Measurements from ENCODE around the gene CAMTA1.

The CAMTA1 gene

DNA sequence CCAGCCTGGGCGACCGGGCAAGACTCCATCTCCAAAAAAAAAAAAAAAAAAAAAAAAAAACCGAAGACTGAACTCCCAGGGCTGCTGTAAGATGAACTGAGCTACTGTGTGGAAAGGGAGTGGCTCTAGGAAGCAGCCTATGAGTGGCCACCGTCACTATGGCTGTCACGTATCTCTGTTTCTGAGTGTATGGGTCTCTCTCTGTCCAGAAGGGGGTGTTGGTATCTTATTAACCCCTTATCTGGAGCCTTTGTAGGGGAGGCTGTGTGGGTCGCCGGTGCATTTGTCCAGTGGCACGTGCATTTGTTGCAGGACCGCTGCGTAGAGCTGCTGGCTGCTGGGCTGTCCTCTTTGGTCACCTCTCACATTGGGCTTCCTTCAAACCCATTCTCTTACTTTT is 326.6 kb downstream of the CAMTA1 start:
- TF ChIP-seq, protein P1, sequence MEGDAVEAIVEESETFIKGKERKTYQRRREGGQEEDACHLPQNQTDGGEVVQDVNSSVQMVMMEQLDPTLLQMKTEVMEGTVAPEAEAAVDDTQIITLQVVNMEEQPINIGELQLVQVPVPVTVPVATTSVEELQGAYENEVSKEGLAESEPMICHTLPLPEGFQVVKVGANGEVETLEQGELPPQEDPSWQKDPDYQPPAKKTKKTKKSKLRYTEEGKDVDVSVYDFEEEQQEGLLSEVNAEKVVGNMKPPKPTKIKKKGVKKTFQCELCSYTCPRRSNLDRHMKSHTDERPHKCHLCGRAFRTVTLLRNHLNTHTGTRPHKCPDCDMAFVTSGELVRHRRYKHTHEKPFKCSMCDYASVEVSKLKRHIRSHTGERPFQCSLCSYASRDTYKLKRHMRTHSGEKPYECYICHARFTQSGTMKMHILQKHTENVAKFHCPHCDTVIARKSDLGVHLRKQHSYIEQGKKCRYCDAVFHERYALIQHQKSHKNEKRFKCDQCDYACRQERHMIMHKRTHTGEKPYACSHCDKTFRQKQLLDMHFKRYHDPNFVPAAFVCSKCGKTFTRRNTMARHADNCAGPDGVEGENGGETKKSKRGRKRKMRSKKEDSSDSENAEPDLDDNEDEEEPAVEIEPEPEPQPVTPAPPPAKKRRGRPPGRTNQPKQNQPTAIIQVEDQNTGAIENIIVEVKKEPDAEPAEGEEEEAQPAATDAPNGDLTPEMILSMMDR (IDR thresholded peaks at IDR 0.05; ENCODE audit: poor library complexity, severe bottlenecking) = no peak
- H3K4me1 ChIP-seq (ENCODE audit: insufficient read depth, poor library complexity, severe bottlenecking) = peaks cover 23% of the 10 kb centered on the region
- H3K27ac ChIP-seq (ENCODE audit: poor library complexity, severe bottlenecking) = peak overlapping the region; percentile 97
- no peaks in the 10 kb centered on the region for H3K9me3 ChIP-seq (ENCODE audit: severe bottlenecking)
- DNase-seq (ENCODE audit: low spot score) (no peak), ATAC-seq (ENCODE audit: low read depth) (no peak)
- H3K36me3 ChIP-seq (ENCODE audit: low read depth) = no peaks in the 10 kb centered on the region
- no peaks in the 10 kb centered on the region for H3K27me3 ChIP-seq (ENCODE audit: insufficient read depth, poor library complexity, severe bottlenecking)
- H3K4me3 ChIP-seq (ENCODE audit: severe bottlenecking) = no peak overlapping the region

DNA sequence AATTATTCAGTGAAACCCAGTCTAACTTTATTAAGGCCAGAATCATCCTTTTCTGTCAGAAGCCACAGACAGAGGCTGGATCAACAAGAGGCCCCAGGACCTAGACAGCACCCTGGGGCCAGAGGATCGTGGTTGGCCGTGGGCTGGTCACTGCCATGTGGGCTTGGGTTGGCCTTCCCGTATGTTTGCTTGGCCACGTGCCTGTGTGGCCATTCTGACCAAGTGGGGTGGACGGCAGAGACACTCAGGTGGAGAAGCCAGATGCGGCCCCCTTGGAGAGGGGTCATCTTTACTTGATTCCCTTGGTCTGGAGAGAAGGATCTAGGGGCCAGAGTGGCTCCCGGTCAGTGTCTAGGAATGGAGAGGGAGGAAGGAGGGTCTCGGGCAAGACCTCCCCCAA is 327.9 kb downstream of the CAMTA1 start:
- DNase-seq (ENCODE audit: low spot score) = no peak

DNA sequence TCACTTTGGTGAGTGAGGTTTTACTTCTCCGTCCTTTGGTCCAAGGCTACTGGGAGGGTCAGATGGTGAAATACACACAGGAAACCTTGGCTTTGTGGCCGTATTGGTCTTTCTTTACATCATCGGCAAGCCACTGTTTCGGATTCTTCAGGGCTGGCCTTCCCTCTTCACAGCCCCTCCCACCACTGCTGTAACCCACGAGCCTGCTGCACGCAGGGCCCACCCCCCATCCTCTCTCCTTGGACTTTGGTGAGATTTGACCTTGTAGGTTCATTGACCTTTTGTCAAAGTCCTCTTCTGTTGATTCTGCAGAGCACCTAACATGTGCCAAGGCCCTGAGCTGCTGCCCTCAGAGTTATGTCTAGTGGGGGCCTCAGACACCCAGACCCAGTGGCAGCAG is 328.6 kb downstream of the CAMTA1 start:
- no peak overlapping the region for H3K4me3 ChIP-seq (ENCODE audit: severe bottlenecking)
- H3K9me3 ChIP-seq (ENCODE audit: severe bottlenecking) = no peaks in the 10 kb centered on the region
- H3K27me3 ChIP-seq (ENCODE audit: insufficient read depth, poor library complexity, severe bottlenecking) = no peaks in the 10 kb centered on the region
- peaks cover 31% of the 10 kb centered on the region for H3K4me1 ChIP-seq (ENCODE audit: insufficient read depth, poor library complexity, severe bottlenecking)
- ATAC-seq (ENCODE audit: low read depth) = no peak
- no peaks in the 10 kb centered on the region for H3K36me3 ChIP-seq (ENCODE audit: low read depth)
- DNase-seq (ENCODE audit: low spot score) = no peak
- H3K27ac ChIP-seq (ENCODE audit: poor library complexity, severe bottlenecking) = no peak overlapping the region
- TF ChIP-seq, protein P1 (IDR thresholded peaks at IDR 0.05; ENCODE audit: poor library complexity, severe bottlenecking) = no peak

More for the DNA sequence above, 327.9 kb downstream of the CAMTA1 start:
- Histone ChIP-seq H3K36me3 (ENCODE audit: low read depth) (no peaks in the 10 kb centered on the region), H3K4me3 (ENCODE audit: severe bottlenecking) (no peak overlapping the region), H3K27ac (ENCODE audit: poor library complexity, severe bottlenecking) (no peak overlapping the region), H3K4me1 (ENCODE audit: insufficient read depth, poor library complexity, severe bottlenecking) (peaks cover 31% of the 10 kb centered on the region), H3K27me3 (ENCODE audit: insufficient read depth, poor library complexity, severe bottlenecking) (no peaks in the 10 kb centered on the region), H3K9me3 (ENCODE audit: severe bottlenecking) (no peaks in the 10 kb centered on the region)
- TF ChIP-seq, protein P1 (IDR thresholded peaks at IDR 0.05; ENCODE audit: poor library complexity, severe bottlenecking) = no peak
- no peak for ATAC-seq (ENCODE audit: low read depth)

DNA sequence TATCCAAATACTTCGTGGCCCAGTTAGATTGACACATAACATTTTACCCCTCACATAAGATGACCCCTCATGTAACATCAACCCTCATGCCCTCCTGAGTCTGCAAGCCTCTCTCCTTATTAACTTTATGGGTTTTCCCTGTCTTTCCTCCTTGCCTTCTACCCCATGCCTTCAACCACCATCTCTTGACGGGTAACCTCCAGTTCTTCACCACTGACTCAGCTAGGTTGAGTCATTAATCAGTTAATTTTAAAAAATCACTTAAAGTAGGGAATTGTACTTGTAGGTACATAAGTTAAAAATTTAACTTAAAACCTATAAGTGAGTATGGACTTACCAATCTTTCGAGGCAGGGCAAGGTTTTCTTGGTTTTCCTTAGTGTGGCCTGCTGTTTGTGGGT is 330.7 kb downstream of the CAMTA1 start:
- DNase-seq (ENCODE audit: low spot score) (no peak), ATAC-seq (ENCODE audit: low read depth) (no peak)
- Histone ChIP-seq H3K4me1 (ENCODE audit: insufficient read depth, poor library complexity, severe bottlenecking) (peaks cover 11% of the 10 kb centered on the region), H3K27ac (ENCODE audit: poor library complexity, severe bottlenecking) (peak overlapping the region; percentile 86), H3K27me3 (ENCODE audit: insufficient read depth, poor library complexity, severe bottlenecking) (no peaks in the 10 kb centered on the region), H3K4me3 (ENCODE audit: severe bottlenecking) (no peak overlapping the region), H3K9me3 (ENCODE audit: severe bottlenecking) (no peaks in the 10 kb centered on the region), H3K36me3 (ENCODE audit: low read depth) (no peaks in the 10 kb centered on the region)
- TF ChIP-seq, protein P1 (IDR thresholded peaks at IDR 0.05; ENCODE audit: poor library complexity, severe bottlenecking) = no peak

DNA sequence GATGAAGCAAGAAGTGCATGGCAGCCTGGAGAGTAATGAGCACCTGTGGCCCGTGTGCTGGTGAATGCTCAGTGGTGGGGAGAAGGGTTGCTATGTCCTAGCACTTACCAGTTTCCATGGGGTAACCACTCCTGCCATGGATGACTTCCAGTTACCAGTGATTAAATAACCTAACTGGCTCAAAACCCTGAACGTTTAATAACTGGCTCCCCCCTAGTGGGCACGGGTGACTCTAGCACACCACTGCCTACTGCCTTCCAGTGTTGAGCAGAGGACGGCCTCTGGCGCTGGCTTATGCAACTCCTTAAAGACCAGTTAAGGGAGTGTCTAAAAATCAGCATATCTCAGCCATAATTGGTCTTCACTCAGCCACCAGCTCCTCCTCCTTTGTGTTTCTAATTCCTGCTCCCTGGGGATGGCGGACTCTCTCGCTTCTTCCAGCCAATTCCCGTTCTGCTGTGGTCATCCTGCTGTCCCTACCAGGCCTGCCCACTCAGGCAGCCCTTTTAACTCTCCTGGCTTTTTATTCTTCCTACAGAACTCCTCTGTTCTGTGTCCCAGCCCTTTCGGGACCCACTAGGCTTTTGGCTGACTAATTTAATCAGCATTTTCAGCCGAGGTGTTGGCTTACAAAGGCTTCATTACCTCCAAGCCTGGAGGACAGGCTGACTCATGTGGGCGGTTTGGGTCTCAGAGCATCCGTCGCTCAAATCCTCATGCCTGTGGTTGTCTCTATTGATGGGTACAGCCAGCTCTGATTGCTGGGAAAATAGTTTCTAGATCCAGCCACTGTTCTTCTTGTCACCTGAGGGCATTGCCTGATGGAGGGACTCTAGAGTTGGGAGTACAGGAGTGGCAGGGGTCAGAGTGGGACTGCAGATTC is 332.4 kb downstream of the CAMTA1 start:
- peak overlapping the region; percentile 86 for H3K27ac ChIP-seq (ENCODE audit: poor library complexity, severe bottlenecking)
- TF ChIP-seq, protein P1 (IDR thresholded peaks at IDR 0.05; ENCODE audit: poor library complexity, severe bottlenecking) = peak; percentile 57
- DNase-seq (ENCODE audit: low spot score) = peak; percentile 79

More for the DNA sequence above, 332.4 kb downstream of the CAMTA1 start:
- Histone ChIP-seq H3K27me3 (ENCODE audit: insufficient read depth, poor library complexity, severe bottlenecking) (no peaks in the 10 kb centered on the region), H3K4me1 (ENCODE audit: insufficient read depth, poor library complexity, severe bottlenecking) (peaks cover 7% of the 10 kb centered on the region), H3K9me3 (ENCODE audit: severe bottlenecking) (no peaks in the 10 kb centered on the region), H3K36me3 (ENCODE audit: low read depth) (no peaks in the 10 kb centered on the region), H3K4me3 (ENCODE audit: severe bottlenecking) (peak overlapping the region; percentile 5)
- ATAC-seq (ENCODE audit: low read depth) = peak; percentile 96

Measured in RWPE2 (cell line).